PC-9 (cell line): ENCODE results near the gene LRRC32. TPM values are rescaled to one million over a fixed set of nuclear protein-coding genes. Genes with fewer than 3 reads are reported as not detected.

Source experiments
- BruUV-seq: library from RNA; stranded (reverse); fragments of 400-500 nt; replicated peaks from 2 replicates; lab custom pipeline; 2021; lab: Mats Ljungman, UMichigan
- CTCF ChIA-PET: fragments of 300-600 bp; sonication (Branson Sonifier 250); formaldehyde crosslinking; loops from one replicate; lab custom pipeline; 2022; ENCODE audit warnings: antibody characterized with exemption; lab: Charles Lee
- POLR2A ChIA-PET: fragments of 300-600 bp; sonication (Branson Sonifier 250); formaldehyde crosslinking; loops from one replicate; lab custom pipeline; 2022; ENCODE audit warnings: antibody characterized with exemption; ENCODE audit not compliant: unreplicated experiment; lab: Charles Lee
- DNase-seq, 2 experiments: peaks; one replicate each; pipeline versions ENCODE4 v3.0.0 to v3.0.0-alpha.2; 2015 to 2022; ENCODE audit warnings: mixed read lengths in 1 of 2
- H2AFZ ChIP-seq: fragments of 200-600 bp; sonication (generic); 2 replicates; pipeline ENCODE4 v1.8.1; 2017; ENCODE audit warnings: antibody characterized with exemption
- H3F3A ChIP-seq: fragments of 200-600 bp; sonication (generic); 2 replicates; pipeline ENCODE4 v1.8.1; 2017; ENCODE audit warnings: antibody characterized with exemption, mild to moderate bottlenecking, low read depth; ENCODE audit not compliant: insufficient read depth
- H3K27ac ChIP-seq: fragments of 200-600 bp; sonication (generic); 2 replicates; pipeline ENCODE4 v1.6.1; 2016; ENCODE audit warnings: mixed run types
- H3K27me3 ChIP-seq: fragments of 200-600 bp; sonication (generic); 2 replicates; pipeline ENCODE4 v1.6.1; 2016; ENCODE audit warnings: low read depth, mixed run types; ENCODE audit not compliant: insufficient read depth
- H3K36me3 ChIP-seq: fragments of 200-600 bp; sonication (generic); 2 replicates; pipeline ENCODE4 v1.6.1; 2016; ENCODE audit warnings: low read depth, mixed run types
- H3K4me1 ChIP-seq: fragments of 200-600 bp; sonication (generic); replicated peaks from 2 replicates; pipeline ENCODE4 v1.6.1; 2016; ENCODE audit warnings: mixed run types; ENCODE audit not compliant: insufficient read depth
- H3K4me2 ChIP-seq: fragments of 200-600 bp; sonication (generic); 2 replicates; pipeline ENCODE4 v1.6.1; 2017; ENCODE audit warnings: mixed run types
- H3K4me3 ChIP-seq: fragments of 200-600 bp; sonication (generic); 2 replicates; pipeline ENCODE4 v1.6.1; 2016; ENCODE audit warnings: mixed run types
- H3K79me2 ChIP-seq: fragments of 200-600 bp; sonication (generic); 2 replicates; pipeline ENCODE4 v1.6.1; 2017; ENCODE audit warnings: low read depth, mixed run types
- H3K9me2 ChIP-seq: fragments of 200-600 bp; sonication (generic); 2 replicates; pipeline ENCODE4 v1.8.1; 2017; ENCODE audit warnings: mild to moderate bottlenecking; ENCODE audit not compliant: insufficient read depth
- H3K9me3 ChIP-seq: fragments of 200-600 bp; sonication (generic); 2 replicates; pipeline ENCODE4 v1.8.1; 2016; ENCODE audit warnings: low read depth; ENCODE audit not compliant: insufficient read depth
- H4K20me1 ChIP-seq: fragments of 200-600 bp; sonication (generic); 2 replicates; pipeline ENCODE4 v1.8.1; 2017; ENCODE audit not compliant: insufficient read depth
- CTCF ChIP-seq: fragments of 200-600 bp; sonication (generic); conservative IDR thresholded peaks from 2 replicates; pipeline ENCODE4 v1.6.1; 2017; ENCODE audit warnings: mixed run types, antibody characterized with exemption, mild to moderate bottlenecking, moderate library complexity
- EZH2 ChIP-seq: fragments of 200-600 bp; sonication (generic); IDR thresholded peaks from 2 replicates; pipeline ENCODE4 v1.8.0; 2017; ENCODE audit warnings: antibody characterized with exemption, low read depth
- intact Hi-C: fragments of 100-400 bp; cut with micrococcal nuclease; formaldehyde crosslinking; loops from one replicate; pipeline ENCODE4 v1.10.0; 2022; ENCODE audit not compliant: unreplicated experiment
- total RNA-seq: library from RNA; stranded (reverse); gene quantifications from 2 replicates; pipeline ENCODE4 v1.2.3, GENCODE V29; 2021

Gene LRRC32
- total RNA-seq, 1 experiment from 2014 or later, result not detected

- BruUV-seq, result no TSS peak
- Histone ChIP-seq H3F3A (no peaks in the 10 kb centered on the region), H3K27ac (no peak overlapping the region), H2AFZ (no peak overlapping the region), H3K79me2 (no peaks in the 10 kb centered on the region), H4K20me1 (no peaks in the 10 kb centered on the region), H3K9me2 (no peaks in the 10 kb centered on the region), H3K27me3 (peaks cover 20% of the 10 kb centered on the region; the same call in 1 of the 2 replicates), H3K4me2 (no peak overlapping the region), H3K4me1 (no peaks in the 10 kb centered on the region), H3K4me3 (no peak overlapping the region), H3K36me3 (no peaks in the 10 kb centered on the region), H3K9me3 (no peaks in the 10 kb centered on the region)
- intact Hi-C loops, result no loop called here
- ChIA-PET CTCF (no interaction called here), POLR2A (no interaction called here)
- TF ChIP-seq EZH2 (no peak), CTCF (no peak)
- no peak for DNase-seq
These were observed 13.9 kb downstream of the LRRC32 start for GRCh38 chr11:76656571-76657081.

- ChIA-PET POLR2A (no interaction called here), CTCF (no interaction called here)
- no peaks in the 10 kb centered on the region for H3K9me3 ChIP-seq
- intact Hi-C loops, result no loop called here
- H3K4me2 ChIP-seq, result no peak overlapping the region
- H3K4me3 ChIP-seq, result no peak overlapping the region
- no peaks in the 10 kb centered on the region for H3K4me1 ChIP-seq
- no peak overlapping the region for H2AFZ ChIP-seq
- H3K27me3 ChIP-seq, result peaks cover 18% of the 10 kb centered on the region; the same call in 1 of the 2 replicates
- H3K9me2 ChIP-seq, result no peaks in the 10 kb centered on the region
- no peaks in the 10 kb centered on the region for H3F3A ChIP-seq
- H3K27ac ChIP-seq, result no peak overlapping the region
- no peak for TF ChIP-seq EZH2
- TF ChIP-seq CTCF, result no peak
- H3K79me2 ChIP-seq, result no peaks in the 10 kb centered on the region
- no peaks in the 10 kb centered on the region for H3K36me3 ChIP-seq
- no TSS peak for BruUV-seq
- H4K20me1 ChIP-seq, result no peaks in the 10 kb centered on the region
- no peak for DNase-seq
These were observed 14.5 kb downstream of the LRRC32 start for GRCh38 chr11:76656050-76656531.

- H3K79me2 ChIP-seq, result no peaks in the 10 kb centered on the region
- TF ChIP-seq CTCF (no peak), EZH2 (no peak)
- DNase-seq, result no peak
- no peaks in the 10 kb centered on the region for H3F3A ChIP-seq
- H3K9me3 ChIP-seq, result no peaks in the 10 kb centered on the region
- no peaks in the 10 kb centered on the region for H3K4me1 ChIP-seq
- no peak overlapping the region for H2AFZ ChIP-seq
- H4K20me1 ChIP-seq, result no peaks in the 10 kb centered on the region
- BruUV-seq, result no TSS peak
- H3K4me3 ChIP-seq, result no peak overlapping the region
- H3K4me2 ChIP-seq, result no peak overlapping the region
- peaks cover 13% of the 10 kb centered on the region; the same call in 1 of the 2 replicates for H3K27me3 ChIP-seq
- intact Hi-C loops, result no loop called here
- H3K9me2 ChIP-seq, result no peaks in the 10 kb centered on the region
- CTCF ChIA-PET, result no interaction called here
- POLR2A ChIA-PET, result no interaction called here
- H3K36me3 ChIP-seq, result no peaks in the 10 kb centered on the region
- H3K27ac ChIP-seq, result no peak overlapping the region
These were observed 15.0 kb downstream of the LRRC32 start for GRCh38 chr11:76655501-76656049.
